NCI-H1092 treated with DMSO at 0.1 percent for 48 hours (cell line): ENCODE data around the gene PPM1B.
"Not testable (repeated sequence)": the region's sequence is repeated elsewhere in the genome, so short reads cannot be mapped to it uniquely, and the experiment has no call there.

ENCODE experiments used
- DNase-seq: peaks from one replicate; lab custom pipeline; 2025; lab: John Stamatoyannopoulos, UW

PPM1B gene

GRCh38 chr2:44163777-44164176 is 4.9 kb upstream of the PPM1B start:
- DNase-seq, result no peak

- DNase-seq, result no peak
These were observed 4.1 kb upstream of the PPM1B start for GRCh38 chr2:44164617-44165016.

- DNase-seq, result no peak
These were observed 2.6 kb upstream of the PPM1B start for GRCh38 chr2:44166096-44166495.

GRCh38 chr2:44167311-44167907 is 1.3 kb upstream of the PPM1B start:
- DNase-seq, result no peak

GRCh38 chr2:44167908-44168680 is 581 bp upstream of the PPM1B start:
- DNase-seq, result peak; percentile 99

DNA sequence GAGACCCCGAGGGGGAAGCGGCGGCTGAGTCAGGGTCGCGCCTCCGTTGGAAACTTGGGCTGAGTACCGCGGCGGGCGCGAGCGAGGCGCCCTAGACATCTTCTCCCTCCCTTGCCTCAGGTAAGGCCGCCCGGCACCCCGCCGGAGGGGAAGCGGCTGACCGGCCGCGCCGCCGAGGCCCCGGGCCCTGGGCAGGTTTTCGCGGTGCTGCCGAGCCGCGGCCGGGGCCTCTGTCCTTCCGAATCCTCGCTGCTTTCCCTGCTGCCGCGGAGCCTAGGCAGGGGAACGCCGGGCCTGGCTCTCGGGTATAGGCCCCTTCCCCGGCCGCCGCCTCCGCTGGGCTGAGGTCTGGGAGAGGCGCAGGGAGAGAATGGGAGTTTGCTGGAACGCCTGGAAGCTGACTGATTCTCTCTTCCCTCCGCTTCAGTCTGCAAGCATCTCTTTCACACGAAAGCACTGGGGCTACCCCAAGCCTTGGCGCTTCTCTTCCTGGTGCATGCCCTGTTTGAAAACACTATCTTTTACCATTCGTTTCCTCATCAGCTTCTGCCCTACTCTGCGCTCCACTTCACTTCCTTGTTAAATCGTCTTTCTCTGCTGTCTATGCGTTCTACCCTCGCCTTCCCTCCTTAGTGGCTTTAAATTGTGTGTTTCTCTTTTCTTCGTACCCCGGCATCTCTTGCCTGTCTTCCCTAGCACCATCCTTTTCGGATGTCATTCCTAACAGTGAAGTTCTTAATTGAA is 652 bp downstream of the PPM1B start:
- DNase-seq, result peak; percentile 13

DNA sequence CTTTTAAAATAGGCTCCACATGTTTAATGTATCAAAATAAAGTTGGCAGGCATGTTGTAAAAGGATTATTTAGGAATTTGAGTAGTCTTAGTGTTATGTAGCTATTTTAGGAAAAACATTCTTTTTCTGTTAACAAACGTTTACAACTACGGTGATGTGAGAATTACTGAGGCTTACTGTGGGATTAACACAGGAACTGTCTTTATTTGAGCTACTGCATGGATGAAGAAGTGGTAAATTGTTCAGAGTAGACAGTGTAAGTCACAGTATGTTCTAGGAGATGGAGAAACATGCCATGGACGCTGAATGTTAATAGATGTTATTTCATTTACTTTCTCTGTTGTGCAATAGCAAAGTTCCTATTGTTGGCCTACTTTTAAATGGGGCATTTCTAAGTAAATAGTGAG is 1.6 kb downstream of the PPM1B start:
- no peak for DNase-seq

DNA sequence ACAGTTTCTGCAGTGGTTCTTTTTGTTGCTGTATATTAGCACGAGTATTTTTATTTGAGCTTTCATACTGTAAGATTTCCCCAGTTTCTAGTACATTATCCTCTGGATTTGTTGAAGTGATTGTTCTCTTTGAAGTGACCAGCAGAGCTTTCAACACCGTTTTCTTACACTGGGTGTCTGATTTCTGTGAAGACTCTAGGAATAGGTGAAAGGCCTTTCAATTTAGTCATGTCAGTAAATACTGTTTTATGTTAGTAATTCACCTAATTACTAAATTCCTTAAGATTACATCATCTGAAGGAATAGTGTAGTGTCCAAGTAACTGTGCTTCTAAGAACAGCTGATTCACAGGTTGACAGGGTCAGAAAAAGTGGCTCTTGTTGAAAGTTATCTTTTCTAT is 2.3 kb downstream of the PPM1B start:
- DNase-seq, result no peak

DNA sequence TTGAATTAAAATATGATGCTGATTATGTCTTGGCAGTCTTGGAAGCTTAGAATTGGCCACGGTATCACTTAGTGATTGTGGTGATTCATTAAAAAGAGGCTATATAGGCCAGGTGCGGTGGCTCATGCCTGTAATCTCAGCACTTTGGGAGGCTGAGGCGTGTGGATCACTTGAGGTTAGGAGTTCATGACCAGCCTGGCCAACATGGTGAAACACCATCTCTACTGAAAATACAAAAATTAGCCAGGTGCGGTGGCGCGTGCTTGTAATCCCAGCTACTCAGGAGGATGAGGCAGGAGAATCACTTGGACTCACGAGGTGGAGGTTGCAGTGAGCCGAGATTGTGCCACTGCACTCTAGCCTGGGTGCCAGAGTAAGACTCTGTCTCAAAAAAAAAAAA is 2.8 kb downstream of the PPM1B start:
- not testable (repeated sequence) for DNase-seq

DNA sequence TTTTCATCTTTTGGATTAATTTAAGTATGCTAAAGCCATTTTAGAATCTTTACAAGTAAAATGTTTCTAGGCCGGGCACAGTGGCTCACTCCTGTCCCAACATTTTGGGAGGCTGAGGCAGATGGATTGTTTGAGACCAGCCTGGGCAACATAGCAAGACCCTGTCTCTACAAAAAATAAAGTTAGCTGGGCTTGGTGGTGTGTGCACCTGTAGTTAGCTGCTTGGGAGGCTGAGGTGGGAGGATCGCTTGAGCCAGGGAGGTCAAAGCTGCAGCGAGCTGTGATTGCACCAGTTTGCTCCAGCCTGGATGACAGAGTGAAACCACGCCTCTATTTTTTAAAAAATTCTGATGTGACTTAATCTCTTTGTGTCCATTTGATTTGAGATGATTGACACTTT is 3.9 kb downstream of the PPM1B start:
- DNase-seq, result no peak

GRCh38 chr2:44178950-44179349 is 10.3 kb downstream of the PPM1B start:
- DNase-seq, result no peak

GRCh38 chr2:44181648-44182047 is 13.0 kb downstream of the PPM1B start:
- DNase-seq, result no peak

DNA sequence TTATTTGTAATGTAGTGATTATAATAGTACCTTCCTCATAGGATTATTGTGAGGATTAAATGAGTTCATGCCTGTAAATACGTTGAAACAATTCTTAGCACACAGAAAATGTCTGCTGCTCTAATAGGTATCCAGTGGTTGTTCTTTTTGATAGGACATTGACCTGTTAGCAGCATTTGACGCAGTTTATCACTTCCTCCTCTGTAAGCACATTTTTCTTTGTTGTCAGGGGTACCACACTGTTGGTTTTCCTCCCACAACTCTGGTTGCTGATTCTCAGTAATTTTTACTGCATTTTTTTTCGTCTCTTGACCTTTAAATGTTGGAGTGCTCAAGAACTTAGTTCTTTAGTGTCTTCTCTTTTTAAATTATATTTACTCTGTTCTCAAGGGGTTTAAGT is 15.4 kb downstream of the PPM1B start:
- DNase-seq, result no peak

DNA sequence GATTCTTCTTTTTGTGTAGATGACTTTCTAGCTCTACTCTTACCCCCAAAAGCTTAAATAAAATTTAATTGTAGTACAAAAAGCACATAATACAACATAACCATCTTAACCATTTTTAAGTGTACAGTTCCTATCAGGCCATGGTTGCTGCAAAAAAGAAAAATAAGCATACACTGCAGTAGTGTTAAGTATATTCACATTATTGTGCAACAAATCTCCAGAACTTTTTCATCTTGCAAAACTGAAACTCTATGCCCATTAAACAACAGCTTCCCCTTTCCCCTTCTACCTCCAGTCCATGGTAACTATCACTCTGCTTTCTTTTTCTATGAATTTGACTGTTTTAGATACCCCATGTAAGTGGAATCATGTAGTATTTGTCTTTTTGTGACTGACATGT is 18.1 kb downstream of the PPM1B start:
- no peak for DNase-seq

- no peak for DNase-seq
These were observed 18.6 kb downstream of the PPM1B start for GRCh38 chr2:44187251-44187650.

DNA sequence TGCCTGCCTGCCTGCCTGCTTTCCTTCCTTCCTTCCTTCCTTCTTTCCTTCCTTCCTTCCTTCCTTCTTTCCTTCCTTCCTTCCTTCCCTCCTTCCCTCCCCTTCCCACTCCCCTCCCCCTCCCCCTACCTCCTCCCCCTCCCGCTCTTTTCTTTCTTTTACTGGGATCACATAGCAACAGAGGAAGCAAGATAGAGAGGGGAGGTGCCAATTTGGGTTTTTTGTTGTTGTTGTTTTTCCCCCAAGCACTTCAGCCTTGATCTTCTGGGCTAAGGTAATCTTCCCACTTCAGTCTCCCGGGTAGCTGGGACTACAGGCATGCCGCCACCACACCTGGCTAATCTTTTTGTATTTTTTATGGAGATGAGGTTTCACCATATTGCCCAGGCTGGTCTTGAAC is 20.0 kb downstream of the PPM1B start:
- DNase-seq, result no peak

DNA sequence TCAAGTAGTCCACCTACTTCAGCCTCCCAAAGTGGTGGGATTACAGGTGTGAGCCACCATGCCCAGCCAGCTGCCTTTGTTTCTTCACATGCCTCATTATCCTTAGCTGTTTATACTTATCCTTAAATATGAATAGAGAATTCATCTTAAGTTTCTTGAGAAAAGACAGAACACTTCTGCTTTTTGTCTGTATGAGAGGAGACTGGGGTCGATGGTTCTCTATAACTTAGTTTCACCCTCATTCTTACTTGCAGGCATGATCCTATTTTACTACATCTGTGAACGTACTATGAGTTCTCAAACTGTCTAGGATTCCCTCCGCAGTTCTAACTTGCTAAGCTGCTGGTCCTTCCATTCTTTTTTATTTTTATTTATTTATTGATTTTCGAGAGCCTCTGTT is 20.4 kb downstream of the PPM1B start:
- DNase-seq, result no peak

DNA sequence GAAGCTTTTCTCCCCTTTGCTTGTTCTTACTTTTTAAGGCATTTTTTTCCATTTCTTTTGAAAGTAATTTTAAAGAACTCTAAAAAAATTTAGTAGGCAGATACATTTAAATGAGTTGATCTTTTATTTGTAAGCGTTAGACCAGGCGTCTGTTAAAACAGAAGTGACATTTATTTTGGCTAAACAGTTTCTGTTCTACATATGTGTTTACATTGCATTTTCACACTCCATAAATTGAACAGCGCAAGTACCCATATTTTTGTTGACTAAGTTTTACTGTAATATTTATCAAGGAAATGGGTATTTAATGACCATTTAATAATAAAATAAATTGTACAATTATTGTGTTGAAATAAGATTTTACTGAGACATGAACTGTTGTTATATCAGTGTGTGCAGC is 21.9 kb downstream of the PPM1B start:
- no peak for DNase-seq

DNA sequence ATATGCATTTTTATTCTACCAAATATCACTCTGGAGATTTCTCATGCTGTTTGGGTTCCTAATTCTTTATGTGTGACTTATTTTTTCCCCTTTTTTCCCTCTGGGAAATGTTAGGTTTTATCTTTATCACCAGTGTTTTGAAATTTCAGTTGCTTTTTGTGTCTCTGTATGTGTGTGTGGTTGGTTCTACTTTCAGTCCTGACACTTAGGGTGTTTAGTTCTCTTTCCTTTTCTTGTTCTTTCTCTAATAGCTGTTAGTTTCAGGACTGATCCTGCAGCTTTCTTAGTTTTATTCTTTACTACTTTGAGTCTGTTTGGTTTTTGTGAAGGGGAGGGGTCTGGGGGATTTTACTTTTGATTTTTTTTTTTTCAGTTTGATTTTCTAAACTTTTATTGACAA is 23.1 kb downstream of the PPM1B start:
- no peak for DNase-seq

- DNase-seq, result no peak
These were observed 24.0 kb downstream of the PPM1B start for GRCh38 chr2:44192646-44193045.

DNA sequence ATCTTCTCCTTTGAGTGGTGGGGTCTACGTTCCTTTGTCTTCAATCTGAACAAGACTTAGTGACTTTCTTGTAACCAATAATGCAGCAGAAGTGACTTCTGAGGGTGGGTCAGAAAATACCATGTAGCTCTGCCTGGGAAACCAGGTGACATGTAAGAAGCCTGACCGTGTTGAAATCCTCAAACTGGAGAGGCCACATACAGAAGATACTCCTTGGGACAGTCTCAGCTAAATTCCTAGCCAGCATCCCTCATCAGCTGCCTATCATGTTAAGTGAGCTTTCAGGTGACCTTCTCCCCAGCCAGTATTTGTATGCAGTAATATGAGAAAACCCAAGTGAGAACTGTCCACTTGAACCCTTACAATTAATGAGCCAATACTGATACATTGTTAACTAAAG is 27.0 kb downstream of the PPM1B start:
- DNase-seq, result no peak

DNA sequence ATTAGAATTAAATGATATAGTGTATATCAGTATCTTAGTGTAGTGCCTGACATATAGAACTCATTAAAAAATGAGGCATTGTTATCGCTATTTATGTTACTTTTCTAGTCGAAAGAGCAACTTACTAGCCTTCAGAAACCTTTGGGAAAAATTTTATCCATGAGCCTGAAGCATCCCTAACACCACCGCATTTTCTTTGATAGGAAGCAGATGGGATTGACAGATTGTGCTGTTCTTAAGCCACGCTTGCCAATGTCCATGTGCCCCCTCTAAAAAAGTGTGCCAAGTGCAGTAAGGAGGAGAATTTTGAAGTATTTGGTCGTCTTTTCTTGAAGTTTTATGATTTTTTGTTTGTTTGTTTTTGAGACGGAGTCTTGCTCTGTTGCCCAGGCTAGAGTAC is 29.1 kb downstream of the PPM1B start:
- DNase-seq, result no peak

- no peak for DNase-seq
These were observed 31.3 kb downstream of the PPM1B start for GRCh38 chr2:44200011-44200410.
